RWPE2 (cell line): Measurements from ENCODE around the gene CXorf49.
"Not testable (repeated sequence)": the region's sequence is repeated elsewhere in the genome, so short reads cannot be mapped to it uniquely, and the experiment has no call there.

Source experiments
- ATAC-seq: fragments of 200-7000 bp; cut with Tn5 transposase; 3 replicates; pipeline ENCODE4 v1.9.1; 2021; ENCODE audit warnings: low read depth
- DNase-seq: peaks from one replicate; pipeline ENCODE4 v3.0.0-alpha.2; 2020; ENCODE audit warnings: low spot score
- H3K27ac ChIP-seq: fragments of 450-650 bp; 2 replicates; pipeline ENCODE4 v1.5.1; 2017; ENCODE audit warnings: mild to moderate bottlenecking; ENCODE audit not compliant: poor library complexity, severe bottlenecking
- H3K27me3 ChIP-seq: fragments of 250-450 bp; sonication (Bioruptor Pico); 2 replicates; pipeline ENCODE4 v1.5.1; 2021; ENCODE audit warnings: mild to moderate bottlenecking, moderate library complexity; ENCODE audit not compliant: insufficient read depth, poor library complexity, severe bottlenecking
- H3K36me3 ChIP-seq: fragments of 250-450 bp; sonication (Bioruptor Pico); 2 replicates; pipeline ENCODE4 v1.5.1; 2020; ENCODE audit warnings: low read depth, mild to moderate bottlenecking, moderate library complexity
- H3K4me1 ChIP-seq: fragments of 250-450 bp; sonication (Bioruptor Pico); 2 replicates; pipeline ENCODE4 v1.5.1; 2021; ENCODE audit warnings: mild to moderate bottlenecking, moderate library complexity; ENCODE audit not compliant: insufficient read depth, poor library complexity, severe bottlenecking
- H3K4me3 ChIP-seq: fragments of 250-450 bp; sonication (Bioruptor Pico); 2 replicates; pipeline ENCODE4 v1.5.1; 2021; ENCODE audit warnings: mild to moderate bottlenecking, moderate library complexity; ENCODE audit not compliant: severe bottlenecking
- H3K9me3 ChIP-seq: fragments of 250-450 bp; sonication (Bioruptor Pico); 2 replicates; pipeline ENCODE4 v1.5.1; 2021; ENCODE audit warnings: mild to moderate bottlenecking, moderate library complexity; ENCODE audit not compliant: severe bottlenecking
- TF ChIP-seq, protein P1 (sequence below): fragments of 450-650 bp; IDR thresholded peaks from one replicate; pipeline ENCODE4 v1.5.1; 2017; ENCODE audit warnings: mild to moderate bottlenecking, moderate library complexity; ENCODE audit not compliant: poor library complexity, severe bottlenecking

CXorf49 gene

DNA sequence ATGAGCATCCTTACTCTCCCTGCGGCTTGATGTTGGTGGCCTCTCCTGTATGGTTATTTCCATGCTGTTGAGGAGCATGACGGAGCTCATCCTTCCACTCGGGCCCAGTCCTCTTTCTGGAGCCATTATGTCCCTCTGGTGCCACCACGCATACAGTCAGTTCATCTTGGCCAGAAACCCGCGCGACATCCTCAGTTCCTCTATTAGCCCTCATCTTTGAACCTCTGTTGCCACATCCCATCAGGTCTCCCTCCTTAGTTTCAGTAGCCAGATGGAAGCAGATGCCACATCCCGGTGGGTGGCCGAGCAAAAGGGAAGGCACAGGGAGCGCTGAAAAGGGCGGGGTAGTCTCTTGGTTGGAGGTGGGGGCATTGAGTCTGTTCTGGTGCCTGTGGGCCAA, 46.1 kb downstream of the CXorf49 start:
- H3K9me3 ChIP-seq = no peaks in the 10 kb centered on the region
- no peak overlapping the region for H3K4me3 ChIP-seq
- H3K27me3 ChIP-seq = no peaks in the 10 kb centered on the region
- ATAC-seq = no peak
- no peak overlapping the region for H3K27ac ChIP-seq
- no peak for DNase-seq
- no peaks in the 10 kb centered on the region for H3K4me1 ChIP-seq
- TF ChIP-seq, protein P1, sequence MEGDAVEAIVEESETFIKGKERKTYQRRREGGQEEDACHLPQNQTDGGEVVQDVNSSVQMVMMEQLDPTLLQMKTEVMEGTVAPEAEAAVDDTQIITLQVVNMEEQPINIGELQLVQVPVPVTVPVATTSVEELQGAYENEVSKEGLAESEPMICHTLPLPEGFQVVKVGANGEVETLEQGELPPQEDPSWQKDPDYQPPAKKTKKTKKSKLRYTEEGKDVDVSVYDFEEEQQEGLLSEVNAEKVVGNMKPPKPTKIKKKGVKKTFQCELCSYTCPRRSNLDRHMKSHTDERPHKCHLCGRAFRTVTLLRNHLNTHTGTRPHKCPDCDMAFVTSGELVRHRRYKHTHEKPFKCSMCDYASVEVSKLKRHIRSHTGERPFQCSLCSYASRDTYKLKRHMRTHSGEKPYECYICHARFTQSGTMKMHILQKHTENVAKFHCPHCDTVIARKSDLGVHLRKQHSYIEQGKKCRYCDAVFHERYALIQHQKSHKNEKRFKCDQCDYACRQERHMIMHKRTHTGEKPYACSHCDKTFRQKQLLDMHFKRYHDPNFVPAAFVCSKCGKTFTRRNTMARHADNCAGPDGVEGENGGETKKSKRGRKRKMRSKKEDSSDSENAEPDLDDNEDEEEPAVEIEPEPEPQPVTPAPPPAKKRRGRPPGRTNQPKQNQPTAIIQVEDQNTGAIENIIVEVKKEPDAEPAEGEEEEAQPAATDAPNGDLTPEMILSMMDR = no peak
- no peaks in the 10 kb centered on the region for H3K36me3 ChIP-seq

DNA sequence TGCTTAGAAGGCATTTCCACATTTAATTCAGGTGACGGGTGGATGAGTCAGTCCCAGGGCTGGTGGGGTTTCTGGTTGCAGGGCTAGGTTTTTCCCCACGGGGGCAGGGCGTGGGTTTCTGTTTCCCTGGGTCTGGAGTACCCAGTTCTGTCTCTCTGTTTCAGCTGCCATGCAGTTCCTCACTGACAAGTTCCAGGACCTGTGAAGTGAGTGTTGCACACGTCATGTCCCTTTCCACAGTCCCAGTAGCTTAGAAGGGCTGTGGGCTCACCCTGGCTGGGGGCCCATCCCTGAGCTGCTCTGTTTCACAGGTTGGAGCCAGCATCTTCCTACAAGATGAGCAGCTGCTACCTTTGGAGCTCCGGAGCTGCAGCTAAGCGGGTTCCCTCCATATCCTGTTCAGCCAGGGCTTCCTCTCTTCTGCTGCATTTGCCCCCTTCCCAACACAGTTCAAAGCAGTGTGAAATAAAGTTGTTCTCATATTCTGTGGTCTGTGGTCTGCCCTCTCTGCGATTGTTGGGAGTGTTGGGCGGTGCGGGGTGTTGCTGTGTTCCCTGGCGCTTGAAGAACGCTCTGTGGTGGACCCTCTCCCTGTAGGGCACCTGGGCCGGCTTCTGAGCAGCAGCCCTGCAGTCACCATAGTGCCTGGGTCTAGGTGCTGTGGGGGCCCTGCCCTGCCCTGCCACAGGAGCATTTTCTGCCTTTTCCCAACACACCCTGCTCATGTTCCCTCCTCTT, 46.9 kb downstream of the CXorf49 start:
- H3K27me3 ChIP-seq = no peaks in the 10 kb centered on the region

DNA sequence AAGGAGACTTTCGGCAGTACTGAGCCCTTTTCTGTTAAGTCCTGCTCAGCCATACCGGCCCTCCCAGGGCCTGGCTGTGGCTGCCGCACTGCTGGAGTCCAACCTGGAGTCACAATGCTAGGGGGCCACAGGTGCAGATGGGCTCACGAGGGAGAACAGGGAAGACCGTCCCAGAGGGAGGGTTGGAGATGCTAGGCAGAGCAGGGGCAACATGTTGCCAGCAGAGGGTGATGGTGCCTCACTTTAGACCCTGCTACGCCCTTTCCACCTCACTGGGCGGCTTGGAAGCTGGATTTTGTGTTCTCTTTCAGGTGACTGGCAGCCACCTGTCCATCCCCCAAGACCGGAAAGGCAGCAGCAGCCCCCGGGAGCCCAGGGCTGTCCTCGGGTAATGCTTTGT, 48.1 kb downstream of the CXorf49 start:
- TF ChIP-seq, protein P1 = peak; percentile 7
- H3K36me3 ChIP-seq, H3K4me3 ChIP-seq, H3K27ac ChIP-seq, H3K4me1 ChIP-seq, H3K27me3 ChIP-seq, H3K9me3 ChIP-seq, DNase-seq: not testable (repeated sequence)
- ATAC-seq = peak; percentile 68; the same call in 1 of the 3 replicates

More for the DNA sequence above, 46.9 kb downstream of the CXorf49 start:
- ATAC-seq (no peak; the same call in 2 of the 3 replicates), DNase-seq (no peak)
- Histone ChIP-seq H3K9me3 (no peaks in the 10 kb centered on the region), H3K4me3 (no peak overlapping the region), H3K4me1 (no peaks in the 10 kb centered on the region), H3K27ac (no peak overlapping the region), H3K36me3 (no peaks in the 10 kb centered on the region)
- TF ChIP-seq, protein P1 = no peak

DNA sequence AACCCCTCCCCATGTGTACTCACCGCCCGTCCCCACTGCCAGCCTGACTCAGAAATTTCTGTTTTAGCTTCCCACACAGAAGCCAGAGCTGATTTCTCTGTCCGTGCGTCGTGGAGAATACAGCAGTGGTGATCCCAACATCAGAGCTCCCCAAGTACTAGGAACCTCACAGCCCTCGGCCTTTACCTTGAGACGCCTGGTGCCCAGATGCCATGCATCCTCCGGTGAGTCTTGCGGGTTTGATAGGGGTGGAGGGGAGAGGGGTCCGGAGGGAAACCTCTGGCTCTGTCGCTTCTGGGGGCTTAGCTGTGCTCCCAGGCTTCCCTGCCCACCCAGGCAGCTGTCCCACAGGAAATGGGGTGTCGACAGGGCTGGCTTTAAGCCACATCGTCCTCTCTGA, 48.6 kb downstream of the CXorf49 start:
- no peaks in the 10 kb centered on the region for H3K27me3 ChIP-seq
- no peaks in the 10 kb centered on the region for H3K36me3 ChIP-seq
- no peak overlapping the region for H3K4me3 ChIP-seq
- DNase-seq (no peak), ATAC-seq (no peak)
- TF ChIP-seq, protein P1 = no peak
- H3K4me1 ChIP-seq = no peaks in the 10 kb centered on the region
- H3K27ac ChIP-seq = no peak overlapping the region
- H3K9me3 ChIP-seq = no peaks in the 10 kb centered on the region

DNA sequence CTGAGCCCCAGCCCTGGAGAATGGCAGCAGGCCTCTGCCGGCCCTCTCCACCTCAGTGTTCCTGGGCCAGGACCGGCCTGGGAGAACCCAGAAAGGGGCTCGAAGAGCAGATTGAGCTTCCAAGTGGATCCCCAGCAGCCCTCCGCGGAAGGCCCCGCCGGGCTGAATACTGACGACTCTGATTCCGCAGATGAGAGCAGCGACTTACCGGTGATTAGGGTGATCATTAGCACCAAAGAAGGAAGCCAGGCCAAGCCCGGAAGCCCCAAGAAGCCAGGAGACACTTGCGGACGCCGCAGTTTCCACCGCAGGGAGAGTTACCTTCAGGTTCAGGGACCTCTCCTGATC, 49.9 kb downstream of the CXorf49 start:
- H3K4me1 ChIP-seq = no peaks in the 10 kb centered on the region
- TF ChIP-seq, protein P1 = no peak
- DNase-seq = no peak
- no peak overlapping the region for H3K27ac ChIP-seq
- H3K36me3 ChIP-seq = no peaks in the 10 kb centered on the region
- ATAC-seq = no peak
- no peak overlapping the region for H3K4me3 ChIP-seq
- H3K27me3 ChIP-seq = no peaks in the 10 kb centered on the region
- H3K9me3 ChIP-seq = no peaks in the 10 kb centered on the region
